ENCODE measurements around the gene TESK2. TPM values are rescaled to one million over a fixed set of nuclear protein-coding genes. Genes with fewer than 3 reads are reported as not detected.
"Not testable (repeated sequence)": the region's sequence is repeated elsewhere in the genome, so short reads cannot be mapped to it uniquely, and the experiment has no call there.

TESK2 gene
- total RNA-seq, 2 experiments from 2014 or later, result 4.9 to 6.6 TPM

- no peaks in the 10 kb centered on the region for H3K9me3 ChIP-seq (ENCODE audit: low read length)
- intact Hi-C loops (cut with micrococcal nuclease; ENCODE audit: unreplicated experiment), result no loop called here
- H3K36me3 ChIP-seq (ENCODE audit: insufficient read depth, low read length), result no peaks in the 10 kb centered on the region
- H3K4me2 ChIP-seq (ENCODE audit: low read length), result no peak overlapping the region
- DNase-seq (ENCODE audit: low spot score), result no peak
- H2AFZ ChIP-seq (ENCODE audit: low read length), result no peak overlapping the region
- no peaks in the 10 kb centered on the region for H4K20me1 ChIP-seq (ENCODE audit: insufficient read depth, low read length)
- CTCF ChIA-PET (ENCODE audit: unreplicated experiment), result no interaction called here
- no TSS peak for BruUV-seq (replicated peaks)
- no peak overlapping the region for H3K4me3 ChIP-seq (ENCODE audit: low read depth, low read length, poor library complexity, severe bottlenecking)
- POLR2A ChIA-PET, result no interaction called here
- no peak for TF ChIP-seq EZH2phosphoT487 (IDR thresholded peaks at IDR 0.05; ENCODE audit: borderline replicate concordance, low read depth, low read length)
- no peak for TF ChIP-seq CTCF (conservative IDR thresholded peaks at IDR 0.05; ENCODE audit: low read length)
- no peaks in the 10 kb centered on the region for H3K9me2 ChIP-seq (ENCODE audit: insufficient read depth, low read length)
- H3K27ac ChIP-seq (ENCODE audit: low read depth, low read length, poor library complexity, severe bottlenecking), result no peak overlapping the region
- no peaks in the 10 kb centered on the region for H3K4me1 ChIP-seq (ENCODE audit: insufficient read depth, low read length, poor library complexity, severe bottlenecking)
- H3K79me2 ChIP-seq (ENCODE audit: insufficient read depth, low read depth, low read length), result no peaks in the 10 kb centered on the region
These were observed 105.7 kb downstream of the TESK2 start for GRCh38 chr1:45385302-45385701.

GRCh38 chr1:45384213-45384612 is 106.8 kb downstream of the TESK2 start:
- POLR2A ChIA-PET, result interaction anchor here (0.6 to 0.7 kb wide), 2 partner anchors 7 to 44 kb away, joined by 3 read pairs; no protein-coding TSS in a partner anchor

GRCh38 chr1:45383191-45383590 is 107.8 kb downstream of the TESK2 start:
- H3K27ac ChIP-seq (ENCODE audit: low read depth, low read length, poor library complexity, severe bottlenecking), result no peak overlapping the region
- H3K4me3 ChIP-seq (ENCODE audit: low read depth, low read length, poor library complexity, severe bottlenecking), result no peak overlapping the region
- no peaks in the 10 kb centered on the region for H3K79me2 ChIP-seq (ENCODE audit: insufficient read depth, low read depth, low read length)
- DNase-seq (ENCODE audit: low spot score), result no peak
- no peaks in the 10 kb centered on the region for H3K9me3 ChIP-seq (ENCODE audit: low read length)
- no peaks in the 10 kb centered on the region for H3K9me2 ChIP-seq (ENCODE audit: insufficient read depth, low read length)
- TF ChIP-seq CTCF (conservative IDR thresholded peaks at IDR 0.05; ENCODE audit: low read length), result no peak
- no peak for TF ChIP-seq EZH2phosphoT487 (IDR thresholded peaks at IDR 0.05; ENCODE audit: borderline replicate concordance, low read depth, low read length)
- no peaks in the 10 kb centered on the region for H3K36me3 ChIP-seq (ENCODE audit: insufficient read depth, low read length)
- no peaks in the 10 kb centered on the region for H3K4me1 ChIP-seq (ENCODE audit: insufficient read depth, low read length, poor library complexity, severe bottlenecking)
- intact Hi-C loops (cut with micrococcal nuclease; ENCODE audit: unreplicated experiment), result no loop called here
- no peak overlapping the region for H3K4me2 ChIP-seq (ENCODE audit: low read length)
- no TSS peak for BruUV-seq (replicated peaks)
- POLR2A ChIA-PET, result interaction anchor here (0.6 to 1.0 kb wide), 4 partner anchors 9 to 428 kb away, joined by 3 to 4 read pairs (median 3); no protein-coding TSS in a partner anchor
- no peak overlapping the region for H2AFZ ChIP-seq (ENCODE audit: low read length)
- CTCF ChIA-PET (ENCODE audit: unreplicated experiment), result no interaction called here
- H4K20me1 ChIP-seq (ENCODE audit: insufficient read depth, low read length), result no peaks in the 10 kb centered on the region

More at GRCh38 chr1:45384213-45384612, 106.8 kb downstream of the TESK2 start:
- H3K4me1 ChIP-seq (ENCODE audit: insufficient read depth, low read length, poor library complexity, severe bottlenecking); intact Hi-C loops (cut with micrococcal nuclease; ENCODE audit: unreplicated experiment); CTCF ChIA-PET (ENCODE audit: unreplicated experiment); H4K20me1 ChIP-seq (ENCODE audit: insufficient read depth, low read length); H3K36me3 ChIP-seq (ENCODE audit: insufficient read depth, low read length); H3K4me3 ChIP-seq (ENCODE audit: low read depth, low read length, poor library complexity, severe bottlenecking); H3K4me2 ChIP-seq (ENCODE audit: low read length); BruUV-seq (replicated peaks); H3K9me3 ChIP-seq (ENCODE audit: low read length); H2AFZ ChIP-seq (ENCODE audit: low read length); H3K27ac ChIP-seq (ENCODE audit: low read depth, low read length, poor library complexity, severe bottlenecking); DNase-seq (ENCODE audit: low spot score); H3K79me2 ChIP-seq (ENCODE audit: insufficient read depth, low read depth, low read length); H3K9me2 ChIP-seq (ENCODE audit: insufficient read depth, low read length): not testable (repeated sequence)

All from OCI-LY7 (cell line).